OCI-LY7 (cell line): ENCODE measurements around the gene NCAM1.

Experiments used
- EZH2phosphoT487 ChIP-seq: fragments of 200-600 bp; sonication (generic); IDR thresholded peaks from 2 replicates; pipeline ENCODE4 v1.6.1; 2018; ENCODE audit warnings: low read depth, borderline replicate concordance, mild to moderate bottlenecking, mixed run types, antibody characterized with exemption, low read length, moderate library complexity, mixed read lengths
- TF ChIP-seq, protein P1 (sequence below): fragments of 200-600 bp; sonication (generic); conservative IDR thresholded peaks from 2 replicates; pipeline ENCODE4 v1.5.1; 2014; ENCODE audit warnings: mild to moderate bottlenecking, antibody characterized with exemption, low read length, moderate library complexity, mixed read lengths

- TF ChIP-seq, protein P1, sequence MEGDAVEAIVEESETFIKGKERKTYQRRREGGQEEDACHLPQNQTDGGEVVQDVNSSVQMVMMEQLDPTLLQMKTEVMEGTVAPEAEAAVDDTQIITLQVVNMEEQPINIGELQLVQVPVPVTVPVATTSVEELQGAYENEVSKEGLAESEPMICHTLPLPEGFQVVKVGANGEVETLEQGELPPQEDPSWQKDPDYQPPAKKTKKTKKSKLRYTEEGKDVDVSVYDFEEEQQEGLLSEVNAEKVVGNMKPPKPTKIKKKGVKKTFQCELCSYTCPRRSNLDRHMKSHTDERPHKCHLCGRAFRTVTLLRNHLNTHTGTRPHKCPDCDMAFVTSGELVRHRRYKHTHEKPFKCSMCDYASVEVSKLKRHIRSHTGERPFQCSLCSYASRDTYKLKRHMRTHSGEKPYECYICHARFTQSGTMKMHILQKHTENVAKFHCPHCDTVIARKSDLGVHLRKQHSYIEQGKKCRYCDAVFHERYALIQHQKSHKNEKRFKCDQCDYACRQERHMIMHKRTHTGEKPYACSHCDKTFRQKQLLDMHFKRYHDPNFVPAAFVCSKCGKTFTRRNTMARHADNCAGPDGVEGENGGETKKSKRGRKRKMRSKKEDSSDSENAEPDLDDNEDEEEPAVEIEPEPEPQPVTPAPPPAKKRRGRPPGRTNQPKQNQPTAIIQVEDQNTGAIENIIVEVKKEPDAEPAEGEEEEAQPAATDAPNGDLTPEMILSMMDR: no peak
- no peak for TF ChIP-seq EZH2phosphoT487
Measured at GRCh38 chr11:113281052-113281725, 320.0 kb downstream of the NCAM1 start.
